Measurements from ENCODE around the gene ITGB6.

The ITGB6 gene

DNA sequence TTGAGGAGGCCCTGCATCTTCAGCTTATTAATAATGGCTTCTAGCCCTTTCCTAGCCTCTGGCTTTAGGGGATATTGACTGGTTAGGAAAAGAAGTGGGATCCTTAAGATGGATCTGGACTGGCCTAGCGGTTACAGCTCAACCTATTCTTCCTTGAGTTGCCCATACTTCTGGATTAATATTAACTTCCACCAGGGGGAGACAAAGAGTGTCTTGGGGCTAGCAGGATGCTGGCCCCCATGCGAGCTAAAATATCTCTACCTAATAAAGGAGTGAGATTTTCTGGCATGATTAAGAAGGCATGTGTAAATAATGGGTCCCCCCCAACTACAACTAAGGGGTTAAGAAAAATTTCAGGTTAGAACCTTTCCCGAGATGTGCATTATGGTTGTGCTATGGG lies 114.4 kb downstream of the ITGB6 start:
- no peak for DNase-seq (ENCODE audit: extremely low read depth, low read depth)
- TF ChIP-seq, protein P1, sequence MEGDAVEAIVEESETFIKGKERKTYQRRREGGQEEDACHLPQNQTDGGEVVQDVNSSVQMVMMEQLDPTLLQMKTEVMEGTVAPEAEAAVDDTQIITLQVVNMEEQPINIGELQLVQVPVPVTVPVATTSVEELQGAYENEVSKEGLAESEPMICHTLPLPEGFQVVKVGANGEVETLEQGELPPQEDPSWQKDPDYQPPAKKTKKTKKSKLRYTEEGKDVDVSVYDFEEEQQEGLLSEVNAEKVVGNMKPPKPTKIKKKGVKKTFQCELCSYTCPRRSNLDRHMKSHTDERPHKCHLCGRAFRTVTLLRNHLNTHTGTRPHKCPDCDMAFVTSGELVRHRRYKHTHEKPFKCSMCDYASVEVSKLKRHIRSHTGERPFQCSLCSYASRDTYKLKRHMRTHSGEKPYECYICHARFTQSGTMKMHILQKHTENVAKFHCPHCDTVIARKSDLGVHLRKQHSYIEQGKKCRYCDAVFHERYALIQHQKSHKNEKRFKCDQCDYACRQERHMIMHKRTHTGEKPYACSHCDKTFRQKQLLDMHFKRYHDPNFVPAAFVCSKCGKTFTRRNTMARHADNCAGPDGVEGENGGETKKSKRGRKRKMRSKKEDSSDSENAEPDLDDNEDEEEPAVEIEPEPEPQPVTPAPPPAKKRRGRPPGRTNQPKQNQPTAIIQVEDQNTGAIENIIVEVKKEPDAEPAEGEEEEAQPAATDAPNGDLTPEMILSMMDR (IDR thresholded peaks at IDR 0.05; ENCODE audit: low read depth, low read length, missing control alignments): peak; percentile 25
- no peak overlapping the region for H3K4me3 ChIP-seq (replicated peaks; ENCODE audit: low read depth, low read length)

DNA sequence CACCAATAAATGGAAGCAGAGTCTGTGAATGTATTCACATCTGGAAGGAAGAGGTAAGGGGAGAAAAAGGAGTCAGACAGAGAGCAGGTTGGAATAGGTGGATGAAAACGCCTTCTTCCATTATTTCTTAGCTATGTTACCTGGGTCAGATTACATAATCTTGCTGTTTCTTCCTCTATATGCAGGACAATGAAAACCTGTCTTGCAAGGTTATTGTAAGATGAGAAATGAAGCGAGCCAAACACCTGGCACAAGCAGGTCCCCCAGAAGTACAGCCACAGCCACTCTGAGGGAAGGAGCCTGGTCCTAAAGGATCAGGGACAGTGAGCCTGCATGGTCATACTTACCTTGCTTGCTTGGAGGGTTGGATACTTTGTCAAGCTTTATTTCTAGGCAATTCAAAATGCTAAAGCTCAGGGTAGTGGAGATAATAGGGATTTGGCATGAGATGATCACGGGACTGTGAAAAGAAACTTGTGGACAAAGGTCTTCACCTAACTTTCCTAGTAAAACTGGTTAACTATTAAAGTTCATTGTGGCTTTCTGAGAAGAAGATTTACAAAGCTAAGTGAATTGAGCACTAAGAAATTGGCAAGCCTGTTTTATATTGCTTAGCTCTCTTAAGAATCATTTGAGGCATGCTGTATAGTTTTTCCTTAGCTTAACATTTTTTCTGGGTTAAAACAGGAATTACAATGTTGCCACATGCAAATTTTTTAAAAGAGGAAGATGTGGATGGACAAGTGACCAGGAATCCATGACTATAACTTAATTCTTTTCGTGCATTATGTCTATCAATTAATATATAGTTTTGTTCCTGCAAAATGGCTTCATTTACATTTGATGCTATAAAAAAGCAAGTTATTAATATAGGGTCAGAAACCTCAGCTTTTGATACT lies 121.9 kb downstream of the ITGB6 start:
- no peak overlapping the region for H3K4me3 ChIP-seq (replicated peaks; ENCODE audit: low read depth, low read length)
- TF ChIP-seq, protein P1 (IDR thresholded peaks at IDR 0.05; ENCODE audit: low read depth, low read length, missing control alignments): no peak
- DNase-seq (ENCODE audit: extremely low read depth, low read depth): no peak

DNA sequence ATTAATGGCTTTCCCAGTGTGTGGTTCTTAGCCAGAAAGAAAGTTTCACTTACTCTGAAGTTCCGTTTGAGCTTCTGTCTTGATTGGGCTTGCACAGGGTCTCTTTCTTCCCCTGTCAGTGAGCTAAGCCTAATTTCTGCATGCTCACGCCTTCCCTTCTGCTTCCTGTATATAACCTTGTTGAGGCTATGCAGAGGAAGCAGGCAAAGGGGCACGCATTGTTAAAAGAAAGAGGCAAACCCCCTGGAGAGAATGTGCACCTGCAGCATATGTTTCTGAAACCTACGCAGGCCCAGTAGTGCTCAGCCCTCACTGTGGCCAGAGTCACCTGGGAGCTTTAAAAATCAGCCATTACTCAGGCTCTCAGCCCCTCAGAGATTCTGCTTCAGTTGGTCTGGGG lies 123.2 kb downstream of the ITGB6 start:
- no peak for DNase-seq (ENCODE audit: extremely low read depth, low read depth)
- TF ChIP-seq, protein P1 (IDR thresholded peaks at IDR 0.05; ENCODE audit: low read depth, low read length, missing control alignments): no peak
- no peak overlapping the region for H3K4me3 ChIP-seq (replicated peaks; ENCODE audit: low read depth, low read length)

DNA sequence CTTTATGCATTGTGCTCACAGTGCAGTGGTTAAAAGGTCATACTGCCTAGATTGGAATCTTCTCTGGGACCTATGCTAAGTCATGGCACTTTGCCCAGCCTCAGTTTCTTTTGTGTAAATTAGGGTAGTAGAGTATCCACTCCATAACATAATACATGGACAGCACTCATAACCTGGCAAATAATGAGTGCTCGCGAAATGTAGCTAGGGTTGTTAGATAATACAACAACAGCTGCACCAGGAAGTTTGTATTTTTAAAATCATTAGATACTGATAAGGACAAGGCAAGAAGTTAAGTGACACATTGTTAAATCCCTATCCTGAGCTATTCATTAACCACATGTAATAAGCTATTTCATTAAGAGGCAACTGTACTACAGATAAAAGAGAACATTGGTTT lies 123.8 kb downstream of the ITGB6 start:
- no peak overlapping the region for H3K4me3 ChIP-seq (replicated peaks; ENCODE audit: low read depth, low read length)
- no peak for DNase-seq (ENCODE audit: extremely low read depth, low read depth)
- TF ChIP-seq, protein P1 (IDR thresholded peaks at IDR 0.05; ENCODE audit: low read depth, low read length, missing control alignments): no peak

DNA sequence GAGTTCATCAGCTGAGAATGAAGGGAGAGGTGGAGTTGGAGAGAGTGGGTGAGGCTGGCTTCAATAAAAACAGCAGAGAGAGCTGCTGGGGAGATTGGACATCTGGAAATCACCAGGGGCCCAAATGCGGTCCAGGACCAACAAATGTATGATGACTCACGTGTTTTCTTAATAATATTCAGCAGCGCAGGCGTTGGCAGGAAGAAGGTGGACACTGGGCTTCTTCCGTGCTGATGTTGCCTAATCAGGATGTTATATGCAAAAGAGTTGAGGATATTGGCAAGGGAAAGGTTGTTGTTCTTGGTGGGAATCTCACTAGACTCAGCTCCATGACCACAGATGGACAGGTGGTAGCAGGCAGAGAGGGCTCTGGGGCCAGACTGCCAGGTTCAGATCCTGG lies 124.9 kb downstream of the ITGB6 start:
- H3K4me3 ChIP-seq (replicated peaks; ENCODE audit: low read depth, low read length): no peak overlapping the region
- TF ChIP-seq, protein P1 (IDR thresholded peaks at IDR 0.05; ENCODE audit: low read depth, low read length, missing control alignments): no peak
- DNase-seq (ENCODE audit: extremely low read depth, low read depth): peak; percentile 92

DNA sequence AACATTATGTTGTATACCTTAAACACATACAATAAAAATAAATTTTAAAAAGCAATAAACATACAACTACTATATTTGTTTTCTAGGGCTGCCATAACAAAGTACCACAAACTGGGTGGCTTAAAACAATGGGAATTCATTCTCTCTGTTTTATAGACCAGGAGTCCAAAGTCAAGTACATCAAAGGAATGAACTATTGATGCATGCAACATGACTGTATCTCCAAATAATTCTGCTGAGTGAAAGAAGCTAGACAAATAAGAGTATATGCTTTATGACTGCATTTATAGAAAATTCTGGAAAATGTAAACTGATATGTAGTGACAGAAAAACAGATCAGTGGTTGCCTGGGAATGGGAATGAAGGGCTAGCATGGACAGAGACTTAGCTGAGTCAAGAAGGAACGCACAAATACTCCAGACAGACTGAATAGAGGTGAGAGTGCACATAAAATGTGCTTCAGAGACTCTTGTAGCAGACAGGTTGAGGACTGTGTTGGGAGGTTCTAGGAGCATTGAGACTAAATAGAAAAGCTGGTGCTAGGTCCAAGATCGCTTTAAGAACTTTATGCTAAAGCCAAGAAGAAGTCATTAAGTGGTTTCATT lies 126.7 kb downstream of the ITGB6 start:
- TF ChIP-seq, protein P1 (IDR thresholded peaks at IDR 0.05; ENCODE audit: low read depth, low read length, missing control alignments): no peak
- DNase-seq (ENCODE audit: extremely low read depth, low read depth): no peak
- H3K4me3 ChIP-seq (replicated peaks; ENCODE audit: low read depth, low read length): no peak overlapping the region

All from HFF-Myc (cell line).